Esophagus squamous epithelium (tissue), 4 donors: ENCODE results near the gene ZBTB42.

Source experiments
- CTCF ChIP-seq, 6 experiments: fragments of 450-650 bp in 4 of 6; fragments of 200-600 bp in 2 of 6; sonication (generic) in 2 of 6; IDR thresholded peaks; one replicate each; pipeline ENCODE4 v1.5.1; 2016 to 2019; ENCODE audit warnings: antibody characterized with exemption in 6 of 6, mild to moderate bottlenecking in 4 of 6, moderate library complexity in 4 of 6
- POLR2A ChIP-seq, 4 donors: fragments of 450-650 bp; IDR thresholded peaks; one replicate each; pipeline ENCODE4 v1.6.1; 2017; ENCODE audit warnings: antibody characterized with exemption in 4 of 4, mild to moderate bottlenecking in 4 of 4, moderate library complexity in 3 of 4

- TF ChIP-seq CTCF (IDR thresholded peaks at IDR 0.05) (no peak), POLR2A (IDR thresholded peaks at IDR 0.05) (no peak)
Measured at GRCh38 chr14:104785708-104786080, 15.2 kb upstream of the ZBTB42 start.
